ENCODE results near the gene SMIM41. TPM values are rescaled to one million over a fixed set of nuclear protein-coding genes. Genes with fewer than 3 reads are reported as not detected.

The SMIM41 gene
- total RNA-seq, 1 donor from 2014 or later, result 0.16 TPM

DNA sequence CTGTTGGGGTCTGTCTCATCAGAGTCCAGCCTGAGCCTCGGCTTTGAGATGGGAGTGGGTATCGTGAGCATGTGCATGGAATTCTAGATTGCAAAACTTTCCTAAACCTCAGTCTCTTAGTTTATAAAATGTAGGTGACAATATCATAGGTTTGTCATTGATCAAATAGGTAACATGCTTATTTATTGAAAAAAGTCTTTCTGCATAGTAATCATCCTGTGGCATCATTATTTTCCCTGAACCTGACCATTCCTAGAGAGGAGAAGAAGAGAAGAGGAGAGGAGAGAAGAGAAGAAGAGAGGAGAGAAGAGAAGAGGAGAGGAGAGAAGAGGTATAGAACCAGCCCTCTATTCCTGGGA is 4.1 kb downstream of the SMIM41 start:
- H3K27ac Mint-ChIP-seq, result no peak overlapping the region
- H3K36me3 Mint-ChIP-seq, result peaks cover 3% of the 10 kb centered on the region
- no peak for TF ChIP-seq CTCF (IDR thresholded peaks at IDR 0.05; ENCODE audit: unreplicated experiment)
- H3K4me3 Mint-ChIP-seq, result no peak overlapping the region
- H3K4me1 Mint-ChIP-seq, result peaks cover 6% of the 10 kb centered on the region
- no peaks in the 10 kb centered on the region for H3K9me3 Mint-ChIP-seq
- DNase-seq (ENCODE audit: low spot score in 2 of 2, unreplicated experiment in 2 of 2), result no peak
- peaks cover 34% of the 10 kb centered on the region for H3K27me3 Mint-ChIP-seq (ENCODE audit: low read depth)

GRCh38 chr12:52084491-52085231 is 5.2 kb downstream of the SMIM41 start:
- Mint-ChIP-seq H3K4me1 (peaks cover 6% of the 10 kb centered on the region), H3K27me3 (ENCODE audit: low read depth) (peaks cover 44% of the 10 kb centered on the region), H3K4me3 (no peak overlapping the region), H3K9me3 (no peaks in the 10 kb centered on the region), H3K27ac (no peak overlapping the region), H3K36me3 (no peaks in the 10 kb centered on the region)
- DNase-seq (ENCODE audit: low spot score in 2 of 2, unreplicated experiment in 2 of 2), result no peak
- no peak for TF ChIP-seq CTCF (IDR thresholded peaks at IDR 0.05; ENCODE audit: unreplicated experiment)

- no peak for TF ChIP-seq CTCF (IDR thresholded peaks at IDR 0.05; ENCODE audit: unreplicated experiment)
- Mint-ChIP-seq H3K9me3 (no peaks in the 10 kb centered on the region), H3K4me1 (peaks cover 6% of the 10 kb centered on the region), H3K27ac (no peak overlapping the region), H3K4me3 (no peak overlapping the region), H3K27me3 (ENCODE audit: low read depth) (peaks cover 55% of the 10 kb centered on the region), H3K36me3 (no peaks in the 10 kb centered on the region)
- DNase-seq (ENCODE audit: low spot score in 2 of 2, unreplicated experiment in 2 of 2), result no peak
Observed at GRCh38 chr12:52085682-52086180, 6.2 kb downstream of the SMIM41 start.

GRCh38 chr12:52086366-52086765 is 6.9 kb downstream of the SMIM41 start:
- Mint-ChIP-seq H3K4me3 (no peak overlapping the region), H3K4me1 (peaks cover 6% of the 10 kb centered on the region), H3K27ac (no peak overlapping the region), H3K36me3 (no peaks in the 10 kb centered on the region), H3K9me3 (no peaks in the 10 kb centered on the region), H3K27me3 (ENCODE audit: low read depth) (peaks cover 61% of the 10 kb centered on the region)
- DNase-seq (ENCODE audit: low spot score in 2 of 2, unreplicated experiment in 2 of 2), result no peak
- TF ChIP-seq CTCF (IDR thresholded peaks at IDR 0.05; ENCODE audit: unreplicated experiment), result no peak

GRCh38 chr12:52086944-52087835 is 7.7 kb downstream of the SMIM41 start:
- no peak for TF ChIP-seq CTCF (IDR thresholded peaks at IDR 0.05; ENCODE audit: unreplicated experiment)
- Mint-ChIP-seq H3K9me3 (no peaks in the 10 kb centered on the region), H3K4me3 (no peak overlapping the region), H3K36me3 (no peaks in the 10 kb centered on the region), H3K27me3 (ENCODE audit: low read depth) (peaks cover 69% of the 10 kb centered on the region), H3K4me1 (peaks cover 2% of the 10 kb centered on the region), H3K27ac (no peak overlapping the region)
- DNase-seq (ENCODE audit: low spot score in 2 of 2, unreplicated experiment in 2 of 2), result no peak

All from mesothelial cell of epicardium (in vitro differentiated cells).